ENCODE measurements around the gene HCN2. TPM values are rescaled to one million over a fixed set of nuclear protein-coding genes. Genes with fewer than 3 reads are reported as not detected.
A peak's percentile ranks its signal among the peaks of the same experiment; 100 is the strongest.

HCN2 gene
- total RNA-seq, 1 donor from 2014 or later, result 4.5 TPM

DNA sequence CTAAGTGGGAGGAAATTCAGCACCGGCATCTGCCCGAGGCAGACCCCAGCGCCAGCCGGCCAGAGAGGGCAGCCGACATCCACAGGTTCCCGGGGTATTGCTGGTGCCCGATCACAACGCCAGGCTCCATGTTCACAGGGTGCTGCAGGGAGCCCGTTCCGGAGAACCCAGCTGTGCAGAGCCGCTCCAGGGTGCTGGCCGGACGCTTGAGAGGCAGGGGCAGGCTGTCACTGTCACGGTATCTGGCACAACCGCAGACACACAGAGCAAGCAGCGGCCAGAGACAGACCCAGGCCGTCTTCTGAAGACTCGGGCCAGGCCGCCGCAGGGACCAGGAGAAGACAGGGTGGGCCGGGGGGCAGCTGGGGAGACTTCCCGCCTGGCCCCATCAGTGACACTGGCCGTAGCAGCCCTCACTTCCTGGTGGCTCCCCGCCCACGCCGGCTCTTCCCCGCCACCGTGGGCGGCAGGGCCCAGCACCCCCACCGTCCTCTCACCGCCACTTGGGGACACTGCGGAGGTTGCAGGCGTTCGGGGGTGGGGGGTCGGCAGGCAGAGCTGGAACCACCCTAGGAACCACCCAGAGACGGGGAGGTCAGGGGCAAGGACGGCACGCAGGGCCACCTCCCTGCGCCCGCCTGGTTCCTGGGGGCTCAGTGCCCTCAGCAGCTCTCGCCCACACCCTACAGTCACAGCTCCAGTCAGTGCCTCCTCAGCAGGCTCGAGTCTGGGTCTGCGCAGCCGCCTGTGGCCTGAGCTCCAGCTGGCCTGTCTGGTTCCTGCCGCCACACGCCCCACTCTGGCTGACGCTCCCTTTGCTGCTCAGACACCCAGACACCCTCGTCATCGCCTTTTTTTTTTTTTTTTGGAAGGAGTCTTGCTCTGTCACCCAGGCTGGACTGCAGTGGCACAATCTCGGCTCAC lies 69.5 kb downstream of the HCN2 start:
- intact Hi-C loops (cut with DNase I), result no loop called here
- peak; percentile 26 for ATAC-seq

DNA sequence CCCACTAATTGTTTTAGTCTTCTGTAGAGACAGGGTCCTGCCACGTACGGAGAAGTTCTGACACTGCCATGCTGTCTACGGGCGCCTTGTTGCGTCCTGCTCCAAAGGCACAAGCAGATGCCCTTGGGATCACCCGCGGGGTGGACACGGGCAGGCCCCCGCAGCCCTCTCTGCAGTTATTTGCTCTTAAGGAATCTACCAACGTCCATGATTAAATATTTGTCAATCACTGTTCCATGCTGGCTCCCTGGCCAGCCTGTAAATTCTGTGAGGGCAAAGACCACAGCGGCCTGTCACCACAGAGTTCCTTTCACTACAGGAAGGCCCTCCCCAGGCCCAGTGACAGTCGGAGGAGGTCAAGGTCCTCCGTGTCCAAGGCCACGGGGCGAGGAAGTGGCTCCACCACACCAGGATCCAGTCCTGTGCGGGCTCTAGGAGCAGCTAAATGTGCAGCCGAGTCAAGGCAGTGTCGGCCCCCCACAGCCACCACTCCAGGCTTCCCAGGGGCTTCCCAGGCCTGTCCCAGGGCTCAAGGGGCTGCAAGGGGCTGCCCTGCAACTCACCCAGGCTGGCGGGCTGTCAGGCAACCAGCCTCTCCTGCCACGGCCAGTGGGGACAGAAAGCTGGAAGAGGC lies 71.2 kb downstream of the HCN2 start:
- intact Hi-C loops (cut with DNase I), result loop anchor here (5.0 kb wide), 1 partner anchor 84 kb away; no protein-coding TSS in a partner anchor
- DNase-seq (ENCODE audit: missing footprints) (no peak), ATAC-seq (no peak)

More for the DNA sequence above, 69.5 kb downstream of the HCN2 start:
- DNase-seq (ENCODE audit: missing footprints), result peak; percentile 86

DNA sequence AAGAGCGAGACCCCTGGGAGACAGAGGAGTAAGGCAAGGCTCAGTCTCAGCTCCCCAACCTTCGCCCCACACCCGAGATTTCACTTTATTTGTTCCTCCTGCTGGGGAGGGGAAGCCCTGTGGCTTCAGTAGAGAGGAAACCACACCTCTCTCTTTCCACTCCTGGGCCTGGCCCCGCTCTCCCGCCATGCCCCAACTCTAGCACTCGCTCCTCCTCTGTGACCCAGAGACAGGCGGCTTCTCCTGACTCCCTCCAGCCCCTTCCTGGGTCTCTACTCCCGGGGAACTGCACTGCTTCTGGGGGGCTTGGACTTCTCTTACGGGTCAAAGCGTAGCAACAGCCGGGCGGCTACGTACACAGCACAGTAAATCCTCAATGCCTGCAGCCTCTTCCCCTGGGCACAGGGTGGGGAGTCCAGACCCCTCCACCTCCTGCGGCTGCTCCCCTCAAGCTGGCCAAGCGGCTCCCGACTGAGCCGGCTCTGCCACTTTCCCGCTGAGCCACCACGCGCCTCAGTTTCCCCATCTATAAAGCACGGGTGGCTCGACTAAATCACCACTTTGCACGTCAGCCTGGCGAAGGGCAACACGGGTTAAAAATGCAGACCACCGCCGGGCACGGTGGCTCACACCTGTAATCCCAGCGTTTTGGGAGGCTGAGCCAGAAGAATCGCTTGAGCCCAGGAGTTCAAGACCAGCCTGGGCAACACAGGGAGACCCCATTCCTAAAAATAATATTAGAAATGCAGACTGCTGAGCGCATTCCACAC lies 71.9 kb downstream of the HCN2 start:
- intact Hi-C loops (cut with DNase I), result loop anchor here (5.0 kb wide), 1 partner anchor 84 kb away; no protein-coding TSS in a partner anchor
- ATAC-seq (no peak), DNase-seq (ENCODE audit: missing footprints) (no peak)

DNA sequence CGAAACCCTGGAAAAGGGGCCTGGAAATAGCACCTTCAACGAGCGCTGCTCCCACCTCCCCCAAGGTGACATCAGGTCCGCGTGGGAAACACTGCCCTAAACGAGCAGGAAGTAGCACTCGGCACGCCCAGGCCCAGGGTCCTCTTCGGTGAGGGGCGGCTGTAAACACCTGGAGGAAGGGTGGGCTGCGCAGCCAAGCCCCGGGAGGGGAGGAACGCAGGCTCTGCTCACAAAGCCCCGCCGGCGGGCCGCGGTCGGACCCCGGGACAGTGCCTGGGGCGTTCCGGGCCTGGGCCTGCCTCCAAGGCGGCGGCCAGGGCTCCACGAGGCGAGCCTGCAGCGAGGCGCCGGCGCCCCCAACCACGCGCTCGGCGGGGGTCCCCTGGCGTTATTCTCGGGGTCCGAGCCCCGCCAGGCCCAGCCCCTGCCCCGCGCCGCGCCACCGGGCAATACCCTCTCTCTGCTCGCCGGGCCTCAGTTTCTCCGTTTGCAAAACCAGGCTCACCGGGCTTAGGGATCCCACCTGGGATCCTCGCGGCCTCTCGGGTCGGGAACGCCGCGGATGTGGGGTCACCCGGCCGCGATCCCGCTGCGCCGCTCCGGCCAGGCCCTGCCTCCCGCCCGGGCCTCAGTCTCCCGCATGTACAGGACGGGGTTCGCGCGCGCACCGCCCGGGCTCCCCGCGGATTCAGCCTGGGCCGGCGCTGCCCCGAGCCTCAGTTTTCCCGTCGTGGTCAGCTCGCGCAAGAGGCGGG lies 72.7 kb downstream of the HCN2 start:
- ATAC-seq, result no peak
- peak; percentile 81 for DNase-seq (ENCODE audit: missing footprints)
- intact Hi-C loops (cut with DNase I), result loop anchor here (5.0 kb wide), 1 partner anchor 85 kb away; no protein-coding TSS in a partner anchor

DNA sequence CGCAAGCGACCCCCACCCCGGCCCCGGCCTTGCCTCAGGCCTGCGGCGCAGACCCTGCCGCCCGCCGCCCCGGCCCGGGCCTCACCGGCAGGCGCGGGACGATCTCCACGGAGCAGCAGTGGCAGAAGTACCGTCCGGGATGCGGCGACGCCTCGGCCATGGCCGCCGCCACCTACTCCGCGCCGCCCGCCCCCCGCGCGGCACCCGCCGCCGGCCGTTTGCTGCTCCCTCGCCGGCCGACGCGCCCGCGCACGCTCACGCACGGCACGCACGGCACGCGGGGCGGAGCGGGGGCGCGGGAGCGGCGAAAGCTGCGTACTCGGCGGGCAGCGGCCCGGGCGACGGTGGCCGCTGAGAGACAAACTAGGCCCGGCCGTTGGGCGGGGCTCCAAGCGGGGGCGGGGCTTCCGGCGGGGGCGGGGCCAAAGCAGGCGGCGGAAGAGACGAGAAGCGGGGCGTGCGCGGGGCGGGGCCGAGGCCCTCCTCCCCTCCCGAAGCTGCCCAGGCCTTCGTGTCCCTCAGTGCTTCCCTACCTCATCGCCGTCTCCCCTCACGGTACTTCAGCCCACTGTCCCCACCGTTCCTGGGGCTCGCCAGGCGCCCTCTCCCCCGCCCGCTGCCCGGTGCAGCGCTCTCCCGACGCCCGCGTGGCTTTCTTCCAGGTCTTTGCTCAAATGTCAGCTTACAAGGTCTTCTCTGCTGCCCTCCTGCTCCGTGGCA lies 73.4 kb downstream of the HCN2 start, which contains the start of gene RNF126:
TSS of gene RNF126 (minus strand) at position 253 of the 720 bp plus-strand sequence. CDS start at position 160, 93 bp downstream.
- ATAC-seq, result peak; percentile 91
- intact Hi-C loops (cut with DNase I), result loop anchor here (1.0 to 5.0 kb wide), 2 partner anchors 17 to 86 kb away; no protein-coding TSS in a partner anchor

DNA sequence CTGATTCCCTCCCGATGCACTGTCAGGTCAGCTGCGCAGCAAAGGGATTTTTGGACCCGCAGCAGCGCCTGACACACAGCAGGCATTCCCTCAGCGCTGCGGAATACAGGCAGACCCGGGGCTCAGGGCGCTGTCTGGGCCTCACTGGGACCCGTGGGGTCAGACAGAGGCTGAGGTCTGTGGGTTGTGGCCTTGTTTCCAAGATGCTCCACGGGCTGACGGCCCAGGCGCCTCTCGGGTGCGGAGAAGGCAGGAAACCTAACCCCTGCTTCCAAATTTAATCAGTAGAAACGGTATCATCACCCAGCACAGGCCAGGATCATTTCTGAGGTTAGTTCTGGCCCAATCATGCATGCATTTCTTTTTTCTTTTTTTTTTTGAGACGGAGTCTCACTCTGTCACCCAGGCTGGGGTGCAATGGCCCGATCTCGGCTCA lies 74.0 kb downstream of the HCN2 start:
- no peak for DNase-seq (ENCODE audit: missing footprints)
- ATAC-seq, result peak; percentile 11
- intact Hi-C loops (cut with DNase I), result loop anchor here (1.0 to 5.0 kb wide), 2 partner anchors 17 to 86 kb away; no protein-coding TSS in a partner anchor

More for the DNA sequence above, 73.4 kb downstream of the HCN2 start, which contains the start of gene RNF126:
- peak; percentile 96 for DNase-seq (ENCODE audit: missing footprints)

DNA sequence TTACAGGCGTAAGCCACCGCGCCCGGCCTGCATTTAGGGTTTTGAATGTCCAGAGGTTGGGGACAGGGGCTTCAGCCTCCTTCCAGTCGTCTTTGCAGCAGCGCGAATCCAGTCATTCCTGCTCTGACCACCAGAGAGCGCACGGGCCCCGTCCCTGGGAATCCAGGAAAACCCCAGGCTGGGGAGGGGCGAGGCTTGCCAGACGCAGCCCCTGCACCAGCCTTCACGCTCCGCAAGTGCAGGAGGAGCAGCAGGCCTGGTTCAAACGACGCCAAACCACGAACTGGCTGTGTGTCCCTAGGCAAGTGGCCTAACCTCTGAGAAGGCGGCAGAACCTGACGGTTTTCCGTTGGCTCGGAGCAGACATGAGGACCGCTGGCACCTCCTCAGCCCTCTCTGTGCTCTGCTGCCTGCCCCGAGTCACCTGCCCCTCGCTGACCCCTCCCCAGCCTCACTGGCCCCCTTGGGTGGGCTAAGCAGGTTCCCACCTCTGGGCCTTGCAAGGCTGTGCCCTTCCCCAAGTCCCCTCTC lies 75.3 kb downstream of the HCN2 start:
- intact Hi-C loops (cut with DNase I), result loop anchor here (1.0 to 5.0 kb wide), 2 partner anchors 69 to 88 kb away; no protein-coding TSS in a partner anchor
- ATAC-seq (peak; percentile 41), DNase-seq (ENCODE audit: missing footprints) (peak; percentile 90)

Other genes starting within 250 kb of the HCN2 start
- gene MIER2, start 245.1 kb upstream of the HCN2 start, total RNA-seq, result 16.3 TPM
- 1.0 TPM for gene C2CD4C, start 180.7 kb upstream of the HCN2 start, total RNA-seq
- 10.7 TPM for gene SHC2, start 128.8 kb upstream of the HCN2 start, total RNA-seq
- gene MADCAM1, start 93.4 kb upstream of the HCN2 start, total RNA-seq, result 0.19 TPM
- gene TPGS1, start 82.4 kb upstream of the HCN2 start, total RNA-seq, result 10.3 TPM
- 109 TPM for gene CDC34, start 58.1 kb upstream of the HCN2 start, total RNA-seq
- not detected for gene GZMM, start 45.8 kb upstream of the HCN2 start, total RNA-seq
- gene BSG, start 17.3 kb upstream of the HCN2 start, total RNA-seq, result 1,651 TPM
- gene POLRMT, start 43.7 kb downstream of the HCN2 start, total RNA-seq, result 51.2 TPM
- gene FGF22, start 50.0 kb downstream of the HCN2 start, total RNA-seq, result not detected
- gene RNF126, start 73.3 kb downstream of the HCN2 start, total RNA-seq, result 19.7 TPM
- 37.1 TPM for gene FSTL3, start 86.5 kb downstream of the HCN2 start, total RNA-seq
- not detected for gene PRSS57, start 105.6 kb downstream of the HCN2 start, total RNA-seq
- 34.0 TPM for gene PALM, start 119.1 kb downstream of the HCN2 start, total RNA-seq
- not detected for gene MISP, start 161.2 kb downstream of the HCN2 start, total RNA-seq
- gene PTBP1, start 207.6 kb downstream of the HCN2 start, total RNA-seq, result 67.6 TPM
- not detected for gene PLPPR3, start 232.1 kb downstream of the HCN2 start, total RNA-seq
- gene AZU1, start 238.0 kb downstream of the HCN2 start, total RNA-seq, result not detected